GM20000 (cell line): ENCODE measurements around the gene CUX1.

Experiments
- DNase-seq: peaks from one replicate; pipeline ENCODE4 v3.0.0; 2012; ENCODE audit warnings: low spot score
- TF ChIP-seq, protein P1 (sequence below): IDR thresholded peaks from 2 replicates; pipeline ENCODE4 v1.5.1; 2012; ENCODE audit warnings: mild to moderate bottlenecking, control low read depth; ENCODE audit errors: extremely low read depth, missing control alignments

The CUX1 gene

DNA sequence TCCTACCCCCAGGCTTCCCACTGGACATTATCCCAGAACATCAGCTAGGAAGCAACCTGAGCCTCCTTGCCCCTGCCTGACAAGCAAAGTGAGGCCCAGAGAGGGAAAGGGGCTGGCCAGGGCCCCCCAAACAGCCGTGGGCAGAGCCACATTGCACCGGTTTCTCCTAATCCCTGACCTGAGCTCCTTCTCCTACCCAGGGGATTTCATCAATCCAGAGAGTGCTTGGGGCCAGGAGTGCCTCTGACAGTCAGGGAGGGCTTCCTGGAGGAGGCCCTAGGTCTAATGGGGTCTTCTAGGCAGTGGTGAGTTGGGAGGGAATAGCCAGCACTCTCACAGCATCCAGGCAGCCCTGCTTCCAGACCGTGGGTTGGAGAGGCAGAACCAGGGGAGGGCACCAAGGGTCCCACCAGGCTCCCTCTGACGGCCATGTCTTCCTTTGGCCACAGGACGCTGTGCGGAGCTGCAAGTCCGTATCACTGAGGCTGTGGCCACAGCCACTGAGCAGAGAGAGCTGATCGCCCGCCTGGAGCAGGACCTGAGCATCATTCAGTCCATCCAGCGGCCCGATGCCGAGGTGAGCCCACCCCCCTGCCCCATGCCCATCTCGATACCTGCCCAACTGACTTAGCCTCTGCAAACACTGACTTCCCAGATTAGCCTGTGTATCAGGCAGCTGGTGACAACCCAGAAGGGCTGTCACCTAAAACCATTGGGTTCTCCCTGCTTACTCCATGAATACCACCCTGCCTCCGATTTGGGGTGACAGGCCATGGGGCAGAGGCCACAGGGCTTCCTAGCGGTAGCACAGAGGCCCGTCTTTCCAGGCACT, 455.7 kb downstream of the CUX1 start:
- DNase-seq: no peak
- TF ChIP-seq, protein P1, sequence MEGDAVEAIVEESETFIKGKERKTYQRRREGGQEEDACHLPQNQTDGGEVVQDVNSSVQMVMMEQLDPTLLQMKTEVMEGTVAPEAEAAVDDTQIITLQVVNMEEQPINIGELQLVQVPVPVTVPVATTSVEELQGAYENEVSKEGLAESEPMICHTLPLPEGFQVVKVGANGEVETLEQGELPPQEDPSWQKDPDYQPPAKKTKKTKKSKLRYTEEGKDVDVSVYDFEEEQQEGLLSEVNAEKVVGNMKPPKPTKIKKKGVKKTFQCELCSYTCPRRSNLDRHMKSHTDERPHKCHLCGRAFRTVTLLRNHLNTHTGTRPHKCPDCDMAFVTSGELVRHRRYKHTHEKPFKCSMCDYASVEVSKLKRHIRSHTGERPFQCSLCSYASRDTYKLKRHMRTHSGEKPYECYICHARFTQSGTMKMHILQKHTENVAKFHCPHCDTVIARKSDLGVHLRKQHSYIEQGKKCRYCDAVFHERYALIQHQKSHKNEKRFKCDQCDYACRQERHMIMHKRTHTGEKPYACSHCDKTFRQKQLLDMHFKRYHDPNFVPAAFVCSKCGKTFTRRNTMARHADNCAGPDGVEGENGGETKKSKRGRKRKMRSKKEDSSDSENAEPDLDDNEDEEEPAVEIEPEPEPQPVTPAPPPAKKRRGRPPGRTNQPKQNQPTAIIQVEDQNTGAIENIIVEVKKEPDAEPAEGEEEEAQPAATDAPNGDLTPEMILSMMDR: no peak

DNA sequence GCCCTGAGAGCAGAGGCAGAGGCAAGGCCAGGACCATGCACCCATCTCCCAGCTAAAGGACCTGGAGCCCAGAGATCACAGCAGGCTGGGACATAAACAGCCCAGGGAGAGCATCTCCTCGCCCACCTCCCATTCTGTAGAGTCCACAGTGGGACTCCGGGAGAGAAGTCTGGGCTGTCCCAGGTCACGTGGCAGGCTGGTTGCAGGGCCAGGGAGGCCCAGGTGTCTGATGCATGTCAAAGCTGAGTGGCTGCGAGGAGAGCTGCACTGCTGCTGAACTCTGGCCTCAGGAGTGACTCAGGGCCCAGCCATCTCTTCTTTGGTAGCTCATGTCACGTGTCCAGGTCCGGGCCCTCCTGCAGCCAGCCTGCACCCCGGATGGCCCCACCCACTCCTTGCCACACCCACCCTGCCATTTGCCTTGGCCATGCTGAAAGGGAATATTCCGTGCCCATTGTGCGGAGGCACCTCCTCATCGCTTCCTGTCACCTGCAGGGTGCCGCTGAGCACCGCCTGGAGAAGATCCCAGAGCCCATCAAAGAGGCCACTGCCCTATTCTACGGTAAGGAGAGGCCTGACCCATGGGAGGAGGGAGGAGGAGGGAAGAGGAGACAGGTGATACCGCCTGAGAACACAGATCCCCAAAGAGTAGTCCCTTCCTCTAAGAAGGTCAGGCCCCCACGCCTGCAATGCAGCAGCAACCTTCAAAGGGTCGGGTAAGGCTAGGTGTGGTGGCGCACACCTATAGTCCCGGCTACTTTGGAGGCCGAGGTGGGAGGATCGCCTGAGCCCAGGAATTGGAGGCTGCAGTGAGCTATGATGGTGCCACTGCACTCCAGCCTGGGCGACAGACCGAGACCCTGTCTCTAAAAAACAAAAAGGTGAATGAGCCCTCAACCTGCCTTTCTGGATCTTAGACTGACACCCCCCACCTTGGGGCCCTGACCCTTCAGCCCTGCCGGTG, 456.6 kb downstream of the CUX1 start:
- DNase-seq: no peak
- TF ChIP-seq, protein P1: no peak

DNA sequence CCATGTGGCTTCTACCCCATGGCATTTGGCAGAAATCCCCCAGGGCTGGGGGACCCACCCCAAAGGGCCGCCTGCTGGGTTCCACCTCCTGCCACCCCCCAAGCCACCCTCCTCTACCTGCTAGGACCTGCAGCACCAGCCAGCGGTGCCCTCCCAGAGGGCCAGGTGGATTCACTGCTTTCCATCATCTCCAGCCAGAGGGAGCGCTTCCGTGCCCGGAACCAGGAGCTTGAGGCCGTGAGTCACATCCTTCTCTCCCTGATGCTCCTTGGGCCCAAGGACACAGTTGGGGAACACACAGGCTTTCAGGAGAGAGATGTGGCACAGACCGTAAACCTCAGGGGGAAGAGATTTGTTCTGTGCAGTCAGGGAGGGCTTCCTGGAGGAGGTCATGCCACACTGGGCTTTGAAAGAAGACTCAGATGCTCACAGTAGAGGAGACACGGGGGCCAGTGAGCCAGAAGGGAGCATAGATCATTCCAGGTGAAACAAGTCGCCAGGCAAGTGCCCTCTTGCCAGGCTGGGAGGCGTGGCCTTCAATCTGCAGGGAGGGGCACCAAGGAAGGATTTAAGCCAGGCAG, 457.8 kb downstream of the CUX1 start:
- no peak for DNase-seq
- TF ChIP-seq, protein P1: no peak

DNA sequence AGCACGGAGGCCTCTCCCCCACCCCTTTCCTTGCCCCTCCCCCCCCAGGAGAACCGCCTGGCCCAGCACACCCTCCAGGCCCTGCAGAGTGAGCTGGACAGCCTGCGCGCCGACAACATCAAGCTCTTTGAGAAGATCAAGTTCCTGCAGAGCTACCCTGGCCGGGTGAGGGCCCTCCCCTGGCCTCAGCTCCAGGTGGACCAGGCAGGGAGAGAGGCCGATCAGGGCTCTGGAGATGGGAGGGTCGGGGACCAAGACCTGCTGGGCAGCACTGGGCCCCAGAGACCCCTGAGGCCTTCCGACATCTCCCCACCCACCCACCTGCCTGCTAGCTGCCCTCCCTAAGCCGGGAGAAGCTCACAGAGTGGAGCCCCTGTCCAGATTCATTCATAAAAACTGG, 460.5 kb downstream of the CUX1 start:
- no peak for DNase-seq
- TF ChIP-seq, protein P1: no peak

DNA sequence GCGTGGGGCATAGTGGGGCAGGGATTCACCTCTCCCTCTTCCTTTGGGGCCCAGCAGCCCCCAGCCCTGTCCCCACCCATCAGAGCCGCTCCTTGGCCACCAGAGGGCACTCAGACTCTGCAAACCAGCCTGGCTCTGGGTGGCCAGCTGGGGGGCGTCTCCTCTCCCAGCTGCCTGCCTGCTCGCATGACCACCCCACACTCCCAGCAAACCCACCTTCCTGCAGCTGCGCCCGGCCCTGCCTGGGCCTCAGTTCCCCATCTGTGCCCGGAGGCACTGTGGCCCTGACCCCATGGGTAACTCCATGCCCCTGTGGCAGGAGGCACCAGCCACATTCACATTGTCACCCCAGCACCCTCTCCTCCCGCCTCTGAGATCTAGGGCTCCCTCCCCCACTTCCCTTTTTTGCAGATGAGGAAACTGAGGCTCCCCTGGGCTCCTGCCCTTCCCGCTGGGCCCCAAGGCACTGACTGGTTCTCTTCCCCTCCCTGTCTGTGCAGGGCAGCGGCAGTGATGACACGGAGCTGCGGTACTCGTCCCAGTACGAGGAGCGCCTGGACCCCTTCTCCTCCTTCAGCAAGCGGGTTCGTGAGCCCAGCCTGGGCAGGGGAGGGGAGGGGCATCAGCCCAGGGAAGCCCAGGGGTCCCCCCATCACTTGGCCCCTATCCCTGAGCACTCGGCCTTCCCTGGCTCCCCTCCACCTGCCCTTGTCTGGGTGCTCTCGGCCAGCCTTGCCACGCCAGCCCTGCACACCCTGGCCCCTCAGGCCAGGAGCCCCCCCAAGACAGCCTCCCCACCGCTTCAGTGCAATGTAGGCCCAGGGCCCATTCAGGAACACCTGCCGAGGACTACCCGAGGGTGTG, 462.3 kb downstream of the CUX1 start:
- TF ChIP-seq, protein P1: peak; percentile 89
- peak; percentile 86 for DNase-seq

DNA sequence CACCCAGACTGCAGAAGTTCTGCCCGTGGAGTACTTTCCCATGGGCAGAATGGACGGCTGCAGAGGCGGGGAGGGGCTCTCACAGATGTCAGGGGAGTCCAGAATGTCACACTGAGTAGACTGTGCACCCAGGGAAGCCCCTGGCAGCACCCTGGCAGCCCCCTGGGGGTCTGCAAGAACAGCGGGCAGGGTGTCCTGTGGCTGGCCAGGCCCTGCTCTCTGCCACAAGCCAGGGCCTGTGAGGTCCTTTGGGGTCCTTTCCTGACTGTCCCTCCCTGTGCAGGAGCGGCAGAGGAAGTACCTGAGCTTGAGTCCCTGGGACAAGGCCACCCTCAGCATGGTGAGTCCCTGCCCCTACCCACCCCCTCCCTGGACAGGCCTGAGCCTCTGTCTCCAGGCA, 463.1 kb downstream of the CUX1 start:
- TF ChIP-seq, protein P1: no peak
- DNase-seq: no peak
